HK-2 (cell line): ENCODE data around the gene UBAP2.
A peak's percentile ranks its signal among the peaks of the same experiment; 100 is the strongest.

ENCODE experiments used
- DNase-seq: peaks from one replicate; pipeline ENCODE4 v3.0.0-alpha.2; 2018; ENCODE audit not compliant: unreplicated experiment

Gene UBAP2

GRCh38 chr9:33924978-33925797 is 123.5 kb downstream of the UBAP2 start:
- peak; percentile 31 for DNase-seq

GRCh38 chr9:33923998-33924701 is 124.5 kb downstream of the UBAP2 start:
- no peak for DNase-seq

- no peak for DNase-seq
Observed at GRCh38 chr9:33923079-33923478, 125.6 kb downstream of the UBAP2 start.

GRCh38 chr9:33921967-33922895 is 126.5 kb downstream of the UBAP2 start:
- DNase-seq, result no peak

- DNase-seq, result no peak
Observed at GRCh38 chr9:33919276-33919897, 129.3 kb downstream of the UBAP2 start.

GRCh38 chr9:33917036-33917435 is 131.7 kb downstream of the UBAP2 start:
- DNase-seq, result no peak

GRCh38 chr9:33914887-33915628 is 133.6 kb downstream of the UBAP2 start:
- DNase-seq, result no peak

- DNase-seq, result no peak
Observed at GRCh38 chr9:33913541-33913940, 135.1 kb downstream of the UBAP2 start.

- no peak for DNase-seq
Observed at GRCh38 chr9:33908749-33909148, 139.9 kb downstream of the UBAP2 start.

- no peak for DNase-seq
Observed at GRCh38 chr9:33908114-33908513, 140.6 kb downstream of the UBAP2 start.

- no peak for DNase-seq
Observed at GRCh38 chr9:33907347-33907746, 141.3 kb downstream of the UBAP2 start.

GRCh38 chr9:33906769-33907168 is 141.9 kb downstream of the UBAP2 start:
- DNase-seq, result no peak

GRCh38 chr9:33905137-33905536 is 143.6 kb downstream of the UBAP2 start:
- DNase-seq, result no peak

- no peak for DNase-seq
Observed at GRCh38 chr9:33903157-33903780, 145.4 kb downstream of the UBAP2 start.

- no peak for DNase-seq
Observed at GRCh38 chr9:33894316-33894715, 154.4 kb downstream of the UBAP2 start.

GRCh38 chr9:33893861-33894260 is 154.8 kb downstream of the UBAP2 start:
- no peak for DNase-seq

- DNase-seq, result no peak
Observed at GRCh38 chr9:33885948-33886347, 162.7 kb downstream of the UBAP2 start.

GRCh38 chr9:33884856-33885701 is 163.6 kb downstream of the UBAP2 start:
- no peak for DNase-seq

- no peak for DNase-seq
Observed at GRCh38 chr9:33881635-33882034, 167.1 kb downstream of the UBAP2 start.
